Measurements from ENCODE around the gene LUZP2.

LUZP2 gene

DNA sequence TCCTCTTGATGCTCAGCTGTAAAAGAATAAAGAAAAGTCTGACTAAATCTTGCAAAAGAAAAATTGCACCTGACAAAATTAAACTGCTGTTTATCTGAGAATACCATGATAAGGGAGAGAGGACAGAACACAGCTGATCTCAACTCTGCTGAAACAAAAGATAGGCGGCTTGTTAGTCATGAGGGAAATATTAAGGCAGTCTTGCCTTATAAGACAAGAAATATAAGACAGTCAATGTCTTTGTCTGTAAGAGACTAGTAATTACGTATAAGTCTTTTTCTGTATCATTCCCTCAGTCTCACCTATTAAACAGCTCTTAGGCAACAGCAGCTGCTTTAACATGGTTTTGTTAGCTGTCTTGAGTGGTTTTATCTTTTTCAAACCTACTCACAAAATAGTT is 296.6 kb downstream of the LUZP2 start:
- Mint-ChIP-seq H3K4me3 (no peak overlapping the region), H3K4me1 (ENCODE audit: low read depth) (no peaks in the 10 kb centered on the region), H3K9me3 (peaks cover 17% of the 10 kb centered on the region), H3K27me3 (ENCODE audit: low read depth) (no peaks in the 10 kb centered on the region), H3K27ac (no peak overlapping the region), H3K36me3 (ENCODE audit: low read depth) (no peaks in the 10 kb centered on the region)
- DNase-seq (ENCODE audit: low spot score): no peak

GRCh38 chr11:24794064-24794463 is 297.2 kb downstream of the LUZP2 start:
- no peak for DNase-seq (ENCODE audit: low spot score)
- Mint-ChIP-seq H3K27me3 (ENCODE audit: low read depth) (no peaks in the 10 kb centered on the region), H3K27ac (no peak overlapping the region), H3K9me3 (peaks cover 16% of the 10 kb centered on the region), H3K4me1 (ENCODE audit: low read depth) (no peaks in the 10 kb centered on the region), H3K4me3 (no peak overlapping the region), H3K36me3 (ENCODE audit: low read depth) (no peaks in the 10 kb centered on the region)

GRCh38 chr11:24805671-24806070 is 308.8 kb downstream of the LUZP2 start:
- H3K27me3 Mint-ChIP-seq (ENCODE audit: low read depth): no peaks in the 10 kb centered on the region
- no peaks in the 10 kb centered on the region for H3K4me1 Mint-ChIP-seq (ENCODE audit: low read depth)
- H3K36me3 Mint-ChIP-seq (ENCODE audit: low read depth): no peaks in the 10 kb centered on the region
- no peak for DNase-seq (ENCODE audit: low spot score)
- no peak overlapping the region for H3K4me3 Mint-ChIP-seq
- peaks cover 23% of the 10 kb centered on the region for H3K9me3 Mint-ChIP-seq
- H3K27ac Mint-ChIP-seq: no peak overlapping the region

GRCh38 chr11:24808173-24808572 is 311.3 kb downstream of the LUZP2 start:
- H3K27me3 Mint-ChIP-seq (ENCODE audit: low read depth): no peaks in the 10 kb centered on the region
- no peak overlapping the region for H3K4me3 Mint-ChIP-seq
- H3K9me3 Mint-ChIP-seq: peaks cover 20% of the 10 kb centered on the region
- H3K27ac Mint-ChIP-seq: no peak overlapping the region
- DNase-seq (ENCODE audit: low spot score): no peak
- H3K4me1 Mint-ChIP-seq (ENCODE audit: low read depth): no peaks in the 10 kb centered on the region
- no peaks in the 10 kb centered on the region for H3K36me3 Mint-ChIP-seq (ENCODE audit: low read depth)

GRCh38 chr11:24819006-24819405 is 322.2 kb downstream of the LUZP2 start:
- no peak for DNase-seq (ENCODE audit: low spot score)
- Mint-ChIP-seq H3K4me1 (ENCODE audit: low read depth) (no peaks in the 10 kb centered on the region), H3K27ac (no peak overlapping the region), H3K9me3 (peaks cover 31% of the 10 kb centered on the region), H3K36me3 (ENCODE audit: low read depth) (no peaks in the 10 kb centered on the region), H3K27me3 (ENCODE audit: low read depth) (no peaks in the 10 kb centered on the region), H3K4me3 (no peak overlapping the region)

DNA sequence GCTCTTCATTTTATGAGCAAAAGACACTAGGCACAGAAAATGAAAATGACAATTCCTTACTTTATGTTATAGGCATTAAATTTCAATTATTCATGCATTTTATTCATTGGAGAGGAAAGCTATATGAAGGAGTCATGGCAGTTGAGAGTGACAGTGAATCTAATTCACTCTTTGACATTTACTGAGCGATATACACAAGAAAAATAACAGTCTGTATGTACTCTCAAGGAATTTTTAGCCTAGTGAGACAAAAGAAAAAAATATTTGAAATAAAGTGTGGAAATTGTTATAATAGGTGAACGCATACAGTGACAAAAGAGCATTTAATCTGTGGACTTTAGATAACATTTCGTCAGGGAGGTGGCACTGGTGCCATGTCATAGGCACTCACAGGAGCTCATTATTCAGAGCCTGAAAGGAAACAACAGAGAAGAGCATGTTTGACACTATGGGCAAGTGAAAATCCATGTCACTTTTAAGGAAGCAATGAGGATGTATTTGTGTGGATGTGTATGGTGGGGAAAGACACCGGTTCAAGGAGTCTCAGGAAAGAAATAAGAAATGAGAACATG is 323.1 kb downstream of the LUZP2 start:
- no peaks in the 10 kb centered on the region for H3K36me3 Mint-ChIP-seq (ENCODE audit: low read depth)
- peaks cover 31% of the 10 kb centered on the region for H3K9me3 Mint-ChIP-seq
- no peaks in the 10 kb centered on the region for H3K27me3 Mint-ChIP-seq (ENCODE audit: low read depth)
- no peak for DNase-seq (ENCODE audit: low spot score)
- H3K27ac Mint-ChIP-seq: no peak overlapping the region
- no peak overlapping the region for H3K4me3 Mint-ChIP-seq
- H3K4me1 Mint-ChIP-seq (ENCODE audit: low read depth): no peaks in the 10 kb centered on the region

DNA sequence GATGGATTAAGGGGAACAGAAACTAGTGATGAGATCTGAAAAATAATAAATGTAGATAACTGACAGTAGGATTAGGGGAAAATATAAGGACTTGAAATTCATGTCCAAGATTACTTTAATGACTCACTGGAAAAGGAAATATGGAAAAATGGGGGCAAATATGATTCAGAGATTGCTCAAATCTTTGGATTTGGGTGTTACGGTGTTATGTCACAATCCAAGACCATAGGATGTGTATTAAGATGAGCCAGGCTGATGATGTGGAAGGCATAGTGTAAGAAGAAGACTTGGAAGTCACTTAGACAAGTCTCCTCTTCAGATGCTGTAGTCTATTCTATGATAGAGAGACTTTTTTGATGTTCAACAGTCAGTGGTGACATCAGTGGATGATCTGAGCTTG is 323.7 kb downstream of the LUZP2 start:
- H3K36me3 Mint-ChIP-seq (ENCODE audit: low read depth): no peaks in the 10 kb centered on the region
- peaks cover 35% of the 10 kb centered on the region for H3K9me3 Mint-ChIP-seq
- H3K4me1 Mint-ChIP-seq (ENCODE audit: low read depth): no peaks in the 10 kb centered on the region
- H3K27ac Mint-ChIP-seq: no peak overlapping the region
- no peak overlapping the region for H3K4me3 Mint-ChIP-seq
- DNase-seq (ENCODE audit: low spot score): no peak
- no peaks in the 10 kb centered on the region for H3K27me3 Mint-ChIP-seq (ENCODE audit: low read depth)

- H3K4me3 Mint-ChIP-seq: no peak overlapping the region
- H3K27me3 Mint-ChIP-seq (ENCODE audit: low read depth): no peaks in the 10 kb centered on the region
- no peaks in the 10 kb centered on the region for H3K36me3 Mint-ChIP-seq (ENCODE audit: low read depth)
- H3K9me3 Mint-ChIP-seq: peaks cover 7% of the 10 kb centered on the region
- DNase-seq (ENCODE audit: low spot score): no peak
- H3K27ac Mint-ChIP-seq: no peak overlapping the region
- no peaks in the 10 kb centered on the region for H3K4me1 Mint-ChIP-seq (ENCODE audit: low read depth)
Measured at GRCh38 chr11:24828938-24829605, 332.2 kb downstream of the LUZP2 start.

DNA sequence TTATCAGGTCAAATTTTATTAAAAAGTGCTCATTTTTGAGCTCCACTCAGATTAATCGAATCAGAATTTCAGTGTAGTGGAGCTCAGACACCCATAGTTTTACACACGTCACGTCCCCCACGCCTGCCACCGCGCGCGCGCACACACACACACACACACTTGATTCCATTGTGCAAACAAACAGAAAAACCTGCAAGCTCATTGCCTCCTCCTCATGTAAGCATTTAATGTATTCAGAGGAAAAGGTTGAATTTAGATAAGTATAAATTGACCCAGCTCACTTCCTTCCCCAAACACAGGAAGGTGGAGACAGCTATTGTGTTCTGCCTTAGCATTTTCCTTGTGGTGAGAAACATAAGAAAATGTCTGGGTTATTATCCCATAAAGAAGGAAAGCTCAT is 336.7 kb downstream of the LUZP2 start:
- no peaks in the 10 kb centered on the region for H3K36me3 Mint-ChIP-seq (ENCODE audit: low read depth)
- no peak for DNase-seq (ENCODE audit: low spot score)
- no peaks in the 10 kb centered on the region for H3K4me1 Mint-ChIP-seq (ENCODE audit: low read depth)
- H3K27ac Mint-ChIP-seq: no peak overlapping the region
- no peak overlapping the region for H3K4me3 Mint-ChIP-seq
- H3K9me3 Mint-ChIP-seq: peaks cover 4% of the 10 kb centered on the region
- no peaks in the 10 kb centered on the region for H3K27me3 Mint-ChIP-seq (ENCODE audit: low read depth)

- DNase-seq (ENCODE audit: low spot score): no peak
- Mint-ChIP-seq H3K4me3 (no peak overlapping the region), H3K9me3 (peaks cover 8% of the 10 kb centered on the region), H3K36me3 (ENCODE audit: low read depth) (no peaks in the 10 kb centered on the region), H3K4me1 (ENCODE audit: low read depth) (no peaks in the 10 kb centered on the region), H3K27me3 (ENCODE audit: low read depth) (no peaks in the 10 kb centered on the region), H3K27ac (no peak overlapping the region)
Measured at GRCh38 chr11:24837112-24837511, 340.3 kb downstream of the LUZP2 start.

- Mint-ChIP-seq H3K4me3 (no peak overlapping the region), H3K4me1 (ENCODE audit: low read depth) (no peaks in the 10 kb centered on the region), H3K27me3 (ENCODE audit: low read depth) (no peaks in the 10 kb centered on the region), H3K27ac (no peak overlapping the region), H3K9me3 (peaks cover 13% of the 10 kb centered on the region), H3K36me3 (ENCODE audit: low read depth) (no peaks in the 10 kb centered on the region)
- DNase-seq (ENCODE audit: low spot score): no peak
Measured at GRCh38 chr11:24842308-24842707, 345.5 kb downstream of the LUZP2 start.

DNA sequence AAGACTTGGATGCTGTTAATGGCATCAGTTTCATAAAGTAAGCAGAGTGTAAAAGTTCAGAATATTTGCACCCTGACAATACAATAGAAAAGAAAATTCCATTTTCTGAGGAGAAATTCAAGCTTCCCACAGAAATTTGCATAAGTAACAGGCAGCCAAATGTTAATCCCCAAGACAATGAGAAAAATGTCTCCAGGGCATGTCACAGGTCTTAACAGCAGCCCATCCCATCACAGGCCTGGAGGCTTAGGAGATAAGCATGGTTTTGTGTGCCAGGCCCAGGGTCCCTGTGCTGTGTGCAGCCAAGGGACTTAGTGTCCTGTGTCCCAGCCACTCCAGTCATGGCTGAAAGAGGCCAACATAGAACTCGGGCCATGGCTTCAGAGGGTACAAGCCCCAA is 347.6 kb downstream of the LUZP2 start:
- Mint-ChIP-seq H3K9me3 (peaks cover 20% of the 10 kb centered on the region), H3K4me3 (no peak overlapping the region), H3K36me3 (ENCODE audit: low read depth) (no peaks in the 10 kb centered on the region), H3K27me3 (ENCODE audit: low read depth) (no peaks in the 10 kb centered on the region), H3K27ac (no peak overlapping the region), H3K4me1 (ENCODE audit: low read depth) (no peaks in the 10 kb centered on the region)
- DNase-seq (ENCODE audit: low spot score): no peak

DNA sequence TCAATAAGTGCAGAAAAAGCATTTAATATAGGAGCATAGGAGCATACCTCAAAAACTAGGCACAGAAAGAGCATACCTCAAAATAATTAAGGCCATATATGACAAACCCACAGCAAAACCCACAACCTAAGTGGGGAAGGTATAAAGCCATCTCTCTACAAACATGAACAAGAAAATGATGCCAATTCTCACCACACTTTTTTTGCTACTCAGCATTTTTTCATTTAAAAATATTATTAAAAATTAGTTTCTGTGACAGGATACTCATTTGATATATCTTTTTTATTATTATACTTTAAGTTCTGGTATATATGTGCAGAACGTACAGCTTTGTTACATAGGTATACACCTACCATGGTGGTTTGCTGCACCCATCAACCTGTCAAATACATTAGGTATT is 352.0 kb downstream of the LUZP2 start:
- Mint-ChIP-seq H3K9me3 (peaks cover 40% of the 10 kb centered on the region), H3K4me1 (ENCODE audit: low read depth) (no peaks in the 10 kb centered on the region), H3K27ac (no peak overlapping the region), H3K4me3 (no peak overlapping the region), H3K36me3 (ENCODE audit: low read depth) (no peaks in the 10 kb centered on the region), H3K27me3 (ENCODE audit: low read depth) (no peaks in the 10 kb centered on the region)
- DNase-seq (ENCODE audit: low spot score): no peak

- Mint-ChIP-seq H3K27ac (no peak overlapping the region), H3K9me3 (peaks cover 45% of the 10 kb centered on the region), H3K27me3 (ENCODE audit: low read depth) (no peaks in the 10 kb centered on the region), H3K4me1 (ENCODE audit: low read depth) (no peaks in the 10 kb centered on the region), H3K36me3 (ENCODE audit: low read depth) (no peaks in the 10 kb centered on the region), H3K4me3 (no peak overlapping the region)
- no peak for DNase-seq (ENCODE audit: low spot score)
Measured at GRCh38 chr11:24855951-24856350, 359.1 kb downstream of the LUZP2 start.

GRCh38 chr11:24859801-24860300 is 363.0 kb downstream of the LUZP2 start:
- Mint-ChIP-seq H3K4me3 (no peak overlapping the region), H3K9me3 (peaks cover 26% of the 10 kb centered on the region), H3K27me3 (ENCODE audit: low read depth) (no peaks in the 10 kb centered on the region), H3K36me3 (ENCODE audit: low read depth) (no peaks in the 10 kb centered on the region), H3K4me1 (ENCODE audit: low read depth) (no peaks in the 10 kb centered on the region), H3K27ac (no peak overlapping the region)
- no peak for DNase-seq (ENCODE audit: low spot score)
